Bronchial epithelial cell (primary cell): ENCODE results near the gene ANKRD9. TPM values are rescaled to one million over a fixed set of nuclear protein-coding genes. Genes with fewer than 3 reads are reported as not detected.

ENCODE experiments used
- DNase-seq: peaks from one replicate; pipeline ENCODE4 v3.0.0-alpha.2; 2010; ENCODE audit warnings: low read depth
- FAIRE-seq: peaks from 2 replicates; lab custom pipeline; 2011; peaks lifted over from hg19 to GRCh38; lab: Jason Lieb, UNC
- H3K27me3 ChIP-seq: 2 replicates; pipeline ENCODE4 v1.5.1; 2011; ENCODE audit warnings: low read length; ENCODE audit not compliant: control insufficient read depth, insufficient read depth
- H3K36me3 ChIP-seq: 2 replicates; pipeline ENCODE4 v1.5.1; 2011; ENCODE audit warnings: low read length; ENCODE audit not compliant: control insufficient read depth, insufficient read depth
- H3K4me3 ChIP-seq: 2 replicates; pipeline ENCODE4 v1.5.1; 2011; ENCODE audit warnings: mild to moderate bottlenecking, low read depth, low read length, control low read depth
- total RNA-seq: library from RNA; depleted of rRNA; stranded (reverse); fragments of >200 nt; gene quantifications from 2 replicates; pipeline ENCODE4 v1.2.1, GENCODE V29; 2014
- TF ChIP-seq, protein P1 (sequence below): IDR thresholded peaks from 2 replicates; pipeline ENCODE4 v1.5.1; 2011; ENCODE audit warnings: mild to moderate bottlenecking, moderate library complexity, low read length, control low read depth, inconsistent platforms; ENCODE audit not compliant: insufficient read depth, severe bottlenecking

The ANKRD9 gene
- total RNA-seq, 1 donor from 2014 or later = 34.8 TPM

DNA sequence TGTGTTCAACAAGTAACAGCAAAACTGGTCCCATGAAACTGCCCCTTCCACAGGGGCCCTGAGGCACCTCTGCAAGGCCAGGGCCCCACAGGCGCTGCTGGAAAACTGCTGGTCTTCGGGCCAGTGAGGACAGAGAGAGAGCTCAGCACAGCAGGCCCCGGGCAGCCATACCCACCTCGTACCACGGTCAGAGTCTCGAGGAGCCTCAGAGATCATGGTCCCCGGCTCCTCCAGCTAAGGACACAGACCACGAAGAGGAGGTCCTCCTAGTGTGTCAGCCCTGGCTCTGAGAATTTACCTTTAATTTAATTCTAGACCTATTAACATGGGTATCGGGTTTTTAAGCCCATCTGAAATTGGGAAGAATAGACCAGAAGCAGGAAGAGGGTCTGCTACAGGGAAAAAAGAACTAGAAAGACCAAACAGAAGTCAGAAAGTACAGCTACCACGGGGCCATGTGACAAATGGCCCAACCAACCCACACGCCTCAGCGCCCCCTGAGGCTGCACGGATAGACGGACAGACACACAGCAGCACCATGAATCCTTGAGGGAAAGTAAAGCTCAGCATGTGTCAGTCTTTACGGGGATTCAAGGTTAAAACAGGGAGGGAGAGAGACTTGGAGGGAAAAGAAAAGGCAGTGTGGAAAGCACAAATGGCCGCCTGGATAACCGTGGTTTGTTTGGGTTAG, 22.9 kb downstream of the ANKRD9 start:
- FAIRE-seq = no peak

GRCh38 chr14:102485693-102486512, 23.7 kb downstream of the ANKRD9 start:
- Histone ChIP-seq H3K36me3 (no peaks in the 10 kb centered on the region), H3K27me3 (no peaks in the 10 kb centered on the region), H3K4me3 (no peak overlapping the region)
- FAIRE-seq (no peak), DNase-seq (no peak)
- TF ChIP-seq, protein P1, sequence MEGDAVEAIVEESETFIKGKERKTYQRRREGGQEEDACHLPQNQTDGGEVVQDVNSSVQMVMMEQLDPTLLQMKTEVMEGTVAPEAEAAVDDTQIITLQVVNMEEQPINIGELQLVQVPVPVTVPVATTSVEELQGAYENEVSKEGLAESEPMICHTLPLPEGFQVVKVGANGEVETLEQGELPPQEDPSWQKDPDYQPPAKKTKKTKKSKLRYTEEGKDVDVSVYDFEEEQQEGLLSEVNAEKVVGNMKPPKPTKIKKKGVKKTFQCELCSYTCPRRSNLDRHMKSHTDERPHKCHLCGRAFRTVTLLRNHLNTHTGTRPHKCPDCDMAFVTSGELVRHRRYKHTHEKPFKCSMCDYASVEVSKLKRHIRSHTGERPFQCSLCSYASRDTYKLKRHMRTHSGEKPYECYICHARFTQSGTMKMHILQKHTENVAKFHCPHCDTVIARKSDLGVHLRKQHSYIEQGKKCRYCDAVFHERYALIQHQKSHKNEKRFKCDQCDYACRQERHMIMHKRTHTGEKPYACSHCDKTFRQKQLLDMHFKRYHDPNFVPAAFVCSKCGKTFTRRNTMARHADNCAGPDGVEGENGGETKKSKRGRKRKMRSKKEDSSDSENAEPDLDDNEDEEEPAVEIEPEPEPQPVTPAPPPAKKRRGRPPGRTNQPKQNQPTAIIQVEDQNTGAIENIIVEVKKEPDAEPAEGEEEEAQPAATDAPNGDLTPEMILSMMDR = no peak

More for the DNA sequence above, 22.9 kb downstream of the ANKRD9 start:
- Histone ChIP-seq H3K36me3 (no peaks in the 10 kb centered on the region), H3K4me3 (no peak overlapping the region), H3K27me3 (no peaks in the 10 kb centered on the region)
- TF ChIP-seq, protein P1 = no peak
- no peak for DNase-seq

- Histone ChIP-seq H3K27me3 (no peaks in the 10 kb centered on the region), H3K4me3 (no peak overlapping the region), H3K36me3 (no peaks in the 10 kb centered on the region)
- TF ChIP-seq, protein P1 = no peak
- DNase-seq (no peak), FAIRE-seq (no peak)
Measured at GRCh38 chr14:102484316-102484715, 25.3 kb downstream of the ANKRD9 start.

DNA sequence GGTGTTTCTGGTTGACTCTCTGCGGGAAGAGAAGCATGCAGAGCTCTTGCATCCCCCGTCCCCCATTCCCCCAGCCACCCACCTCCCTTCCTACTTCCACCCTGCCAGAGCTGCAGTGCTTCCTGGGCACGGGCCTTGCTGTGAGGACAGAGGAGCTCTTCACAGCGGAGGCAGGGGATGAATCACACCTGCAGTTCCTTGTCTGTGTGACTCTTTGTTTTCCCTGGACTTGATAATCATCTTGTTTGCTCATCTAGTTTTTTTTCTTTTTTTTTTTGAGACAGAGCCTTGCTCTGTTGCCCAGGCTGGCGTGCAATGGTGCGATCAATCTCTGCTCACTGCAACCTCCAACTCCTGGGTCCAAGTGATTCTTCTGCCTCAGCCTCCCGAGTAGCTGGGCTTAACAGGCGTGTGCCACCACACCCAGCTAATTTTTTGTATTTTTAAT, 27.8 kb downstream of the ANKRD9 start:
- Histone ChIP-seq H3K27me3 (no peaks in the 10 kb centered on the region), H3K36me3 (no peaks in the 10 kb centered on the region), H3K4me3 (no peak overlapping the region)
- TF ChIP-seq, protein P1 = no peak
- FAIRE-seq (no peak), DNase-seq (peak; percentile 81)

DNA sequence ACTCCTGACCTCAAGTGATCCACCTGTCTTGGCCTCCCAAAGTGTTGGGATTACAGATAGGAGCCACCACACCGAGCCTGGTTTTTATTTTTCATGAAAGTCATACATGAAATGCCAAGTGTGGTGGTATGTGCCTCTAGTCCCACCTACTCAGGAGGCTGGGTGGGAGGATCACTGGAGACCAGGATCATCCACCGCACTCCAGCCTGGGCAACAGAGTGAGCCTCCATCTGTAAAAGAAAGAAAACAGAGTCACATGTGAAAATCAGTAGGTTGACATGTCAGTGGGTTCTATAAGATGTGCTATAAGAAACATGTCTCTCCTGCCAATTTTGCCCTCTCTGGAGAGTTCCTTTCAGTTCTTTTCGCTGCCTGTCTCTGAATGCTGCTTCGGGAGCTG, 28.2 kb downstream of the ANKRD9 start:
- DNase-seq = no peak
- Histone ChIP-seq H3K27me3 (no peaks in the 10 kb centered on the region), H3K36me3 (no peaks in the 10 kb centered on the region), H3K4me3 (no peak overlapping the region)
- TF ChIP-seq, protein P1 = no peak
- no peak for FAIRE-seq
